GM21786 (cell line): Measurements from ENCODE around the gene JARID2.

Source experiments
- ATAC-seq: cut with Tn5 transposase; IDR thresholded peaks from one replicate; pipeline ENCODE4 v1.9.1; 2021; ENCODE audit not compliant: unreplicated experiment

The JARID2 gene

GRCh38 chr6:15553031-15553430 is 307.2 kb downstream of the JARID2 start:
- no peak for ATAC-seq

GRCh38 chr6:15553736-15554294 is 307.9 kb downstream of the JARID2 start:
- ATAC-seq, result no peak

GRCh38 chr6:15554728-15555100 is 308.8 kb downstream of the JARID2 start:
- ATAC-seq, result no peak

GRCh38 chr6:15555101-15556038 is 309.5 kb downstream of the JARID2 start:
- no peak for ATAC-seq

- no peak for ATAC-seq
These were observed 310.8 kb downstream of the JARID2 start for GRCh38 chr6:15556711-15557110.

- ATAC-seq, result no peak
These were observed 311.3 kb downstream of the JARID2 start for GRCh38 chr6:15557174-15557573.

GRCh38 chr6:15560713-15561112 is 314.8 kb downstream of the JARID2 start:
- ATAC-seq, result no peak

GRCh38 chr6:15561447-15562199 is 315.8 kb downstream of the JARID2 start:
- ATAC-seq, result no peak

GRCh38 chr6:15562977-15563376 is 317.1 kb downstream of the JARID2 start:
- ATAC-seq, result no peak

- ATAC-seq, result no peak
These were observed 323.4 kb downstream of the JARID2 start for GRCh38 chr6:15569035-15569995.

GRCh38 chr6:15570171-15570570 is 324.3 kb downstream of the JARID2 start:
- ATAC-seq, result no peak
